Sciatic nerve (tissue), 2 donors: ENCODE data around the gene RASGEF1B. TPM values are rescaled to one million over a fixed set of nuclear protein-coding genes. Genes with fewer than 3 reads are reported as not detected.
"Not testable (repeated sequence)": the region's sequence is repeated elsewhere in the genome, so short reads cannot be mapped to it uniquely, and the experiment has no call there.

ENCODE experiments used
- ATAC-seq: fragments of 200-7000 bp; cut with Tn5 transposase; one replicate; pipeline ENCODE4 v1.9.1; 2020; ENCODE audit warnings: mild to moderate bottlenecking, moderate library complexity
- DNase-seq: peaks from one replicate; pipeline ENCODE4 v3.0.0-alpha.2; 2020; ENCODE audit warnings: low spot score
- intact Hi-C: fragments of 100-400 bp; cut with DNase I; formaldehyde crosslinking; loops from one replicate; pipeline ENCODE4 v1.14.2; 2022
- total RNA-seq: library from RNA; stranded (reverse); fragmentation: NEBNext Ultra II Directional; extraction: Animal tissue kit (Norgen Biotek cat#: 25700); gene quantifications from one replicate; pipeline ENCODE4 v1.2.1, GENCODE V29; 2021
- donor health status: DM: no; HTN: no; CAD: no.
- donor health status: DM: no; HTN: no; CAD: no.

The RASGEF1B gene
- total RNA-seq, 1 donor from 2014 or later: 27.0 TPM

GRCh38 chr4:81418572-81418971 is 53.1 kb downstream of the RASGEF1B start:
- no peak for ATAC-seq
- DNase-seq: no peak
- intact Hi-C loops: loop anchor here (10.0 kb wide), 1 partner anchor 1446 kb away; no protein-coding TSS in a partner anchor

DNA sequence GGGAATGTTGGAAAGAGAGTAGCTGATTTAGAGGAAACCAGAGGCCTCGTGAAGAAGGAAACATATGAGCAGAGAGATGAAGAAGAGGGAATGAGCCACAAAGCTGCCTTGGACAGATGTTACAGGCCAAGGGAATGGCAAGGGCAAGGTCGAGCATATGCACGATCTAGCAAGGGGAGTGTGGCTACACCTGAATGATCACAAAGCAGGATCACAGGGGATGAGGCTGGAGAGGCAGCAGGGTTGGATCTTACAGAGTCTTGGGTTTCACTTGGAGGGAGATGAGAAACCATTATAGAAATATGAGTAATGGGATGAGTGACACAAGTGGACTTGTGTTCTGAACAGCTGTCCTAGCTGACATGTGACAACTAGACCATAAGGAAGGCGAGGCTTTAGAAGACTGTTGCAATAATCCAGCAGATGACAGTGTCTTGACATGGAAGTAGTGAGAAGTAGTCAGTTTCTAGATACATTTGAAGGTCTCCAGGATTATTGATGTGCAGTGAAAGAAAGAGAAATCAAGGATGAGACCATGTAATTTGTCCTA is 58.7 kb downstream of the RASGEF1B start:
- intact Hi-C loops: loop anchor here (10.0 kb wide), 1 partner anchor 1452 kb away; no protein-coding TSS in a partner anchor
- DNase-seq (no peak), ATAC-seq (no peak)

DNA sequence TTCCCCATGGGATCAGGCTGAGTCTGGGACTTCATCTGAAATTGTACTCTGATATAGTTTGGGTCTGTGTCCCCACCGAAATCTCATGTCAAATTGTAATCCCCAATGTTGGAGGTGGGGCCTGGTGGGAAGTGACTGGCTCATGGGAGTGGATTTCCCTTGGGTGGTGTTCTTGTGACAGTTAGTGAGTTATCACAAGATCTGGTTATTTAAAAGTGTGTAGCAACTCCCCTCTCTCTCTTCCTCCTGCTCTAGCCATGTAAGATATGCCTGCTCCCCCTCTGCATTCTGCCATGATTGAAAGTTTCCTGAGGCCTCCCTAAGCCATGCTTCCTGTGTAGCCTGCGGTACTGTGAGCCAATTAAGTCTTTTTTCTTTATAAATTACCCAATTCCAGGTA is 61.0 kb downstream of the RASGEF1B start:
- DNase-seq (no peak), ATAC-seq (no peak)
- intact Hi-C loops: loop anchor here (10.0 kb wide), 1 partner anchor 1454 kb away; no protein-coding TSS in a partner anchor

DNA sequence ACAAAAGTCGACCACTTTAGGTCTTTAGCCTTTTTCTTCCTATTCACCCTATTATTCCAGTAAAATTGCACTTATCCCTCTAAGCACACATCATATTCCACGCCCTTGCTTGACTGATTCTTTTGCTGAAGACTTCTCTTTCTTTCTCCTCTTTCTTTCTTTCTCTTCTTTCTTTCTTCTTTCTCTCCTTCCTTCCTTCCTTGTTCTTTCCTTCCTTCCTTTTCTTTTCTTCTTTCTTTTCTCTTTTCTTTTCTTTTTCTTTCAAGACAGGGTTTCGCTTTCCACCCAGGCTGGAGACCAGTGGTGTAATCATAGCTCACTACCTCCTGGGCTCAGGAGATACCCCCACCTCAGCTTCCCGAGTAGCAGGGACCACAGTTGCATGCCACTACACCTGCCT is 61.9 kb downstream of the RASGEF1B start:
- intact Hi-C loops: loop anchor here (10.0 kb wide), 2 partner anchors 855 to 1455 kb away; no protein-coding TSS in a partner anchor
- no peak for ATAC-seq
- no peak for DNase-seq

DNA sequence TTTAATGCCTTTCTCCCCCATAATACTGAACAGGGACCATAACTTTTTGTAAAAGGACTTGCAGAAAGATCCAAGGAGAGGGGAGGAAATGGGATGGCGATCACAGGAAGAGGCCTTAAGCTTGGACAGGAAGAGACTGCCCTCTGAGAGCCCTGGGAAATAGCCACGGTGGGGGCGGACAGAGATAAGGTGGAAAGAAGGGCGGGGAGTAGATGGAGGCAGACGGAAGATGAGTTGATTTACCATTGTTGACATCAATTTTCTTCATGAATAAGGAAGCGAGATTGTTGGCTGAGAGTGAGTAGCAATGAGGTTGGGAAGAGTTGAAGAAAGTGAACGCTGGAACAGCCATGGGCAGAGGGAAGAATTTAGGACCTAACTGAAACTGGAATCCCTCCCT is 63.4 kb downstream of the RASGEF1B start:
- ATAC-seq (no peak), DNase-seq (no peak)
- intact Hi-C loops: loop anchor here (10.0 kb wide), 1 partner anchor 856 kb away; no protein-coding TSS in a partner anchor

DNA sequence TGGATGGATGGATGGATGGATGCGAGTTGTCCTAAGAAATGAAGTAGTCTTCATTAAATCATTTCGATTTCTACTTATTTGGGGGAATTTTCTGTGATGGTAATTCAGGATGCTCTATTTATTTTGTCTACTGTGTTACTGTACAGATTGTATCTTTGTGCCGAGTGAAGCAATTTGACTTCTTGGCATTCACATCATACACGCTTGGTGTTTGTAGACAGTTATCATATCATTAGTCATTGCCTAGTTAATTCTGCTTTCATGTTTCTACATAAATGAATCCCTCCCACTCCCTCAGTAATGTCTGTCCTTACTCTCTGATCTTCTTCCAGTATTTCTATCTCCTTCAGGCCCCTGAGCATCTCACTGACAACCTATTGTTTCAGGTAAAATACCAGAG is 64.0 kb downstream of the RASGEF1B start:
- no peak for DNase-seq
- ATAC-seq: no peak

GRCh38 chr4:81406481-81406880 is 65.2 kb downstream of the RASGEF1B start:
- not testable (repeated sequence) for DNase-seq
- peak; percentile 26 for ATAC-seq
- intact Hi-C loops: loop anchor here (10.0 kb wide), 1 partner anchor 858 kb away; no protein-coding TSS in a partner anchor

More for the DNA sequence above, 64.0 kb downstream of the RASGEF1B start:
- intact Hi-C loops: loop anchor here (10.0 kb wide), 1 partner anchor 857 kb away; no protein-coding TSS in a partner anchor

DNA sequence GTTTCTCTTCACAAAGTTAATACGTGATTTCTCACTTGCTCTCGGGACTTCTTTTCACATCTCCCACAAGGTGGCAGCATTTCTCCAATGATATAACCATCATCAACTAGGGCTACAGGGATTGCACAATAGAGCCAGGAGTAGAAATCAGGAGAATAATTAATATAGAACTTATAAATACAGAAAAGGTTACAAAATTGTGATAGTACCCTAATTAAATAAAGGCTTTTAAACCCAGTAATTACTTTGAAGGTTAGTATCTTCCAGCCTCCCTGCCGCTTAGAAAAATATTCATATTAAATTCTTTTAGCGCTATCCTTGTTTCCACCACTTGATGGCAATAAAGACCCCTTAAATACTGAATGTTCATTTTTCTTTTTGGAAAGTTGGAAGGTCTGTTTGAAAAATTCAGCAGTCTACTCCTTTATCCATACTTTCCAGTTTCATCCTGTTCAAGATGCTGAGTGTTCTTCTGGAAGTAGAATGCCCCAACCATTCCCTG is 65.8 kb downstream of the RASGEF1B start:
- intact Hi-C loops: loop anchor here (10.0 kb wide), 1 partner anchor 859 kb away; no protein-coding TSS in a partner anchor
- ATAC-seq: peak; percentile 92
- no peak for DNase-seq

DNA sequence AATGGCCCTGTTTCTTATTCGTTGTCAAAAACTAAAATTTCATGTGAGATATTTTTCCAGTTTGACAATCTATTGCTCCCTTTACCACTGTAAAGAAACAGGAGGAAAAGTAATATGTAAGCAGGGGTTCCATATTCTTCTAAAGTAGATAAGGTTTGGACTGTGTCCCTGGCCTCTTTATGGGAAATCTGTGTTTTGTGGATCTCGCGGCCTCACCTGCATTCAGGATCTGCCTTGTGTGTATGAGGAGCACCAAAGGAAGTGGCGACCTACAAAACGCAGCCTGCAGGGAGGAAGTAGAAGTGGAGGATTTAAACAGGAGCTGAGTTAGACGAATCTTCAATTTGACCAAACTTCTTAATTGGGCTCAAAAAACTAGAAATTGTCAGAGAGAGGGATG is 67.0 kb downstream of the RASGEF1B start:
- no peak for DNase-seq
- ATAC-seq: no peak
- intact Hi-C loops: loop anchor here (10.0 kb wide), 1 partner anchor 860 kb away; no protein-coding TSS in a partner anchor

DNA sequence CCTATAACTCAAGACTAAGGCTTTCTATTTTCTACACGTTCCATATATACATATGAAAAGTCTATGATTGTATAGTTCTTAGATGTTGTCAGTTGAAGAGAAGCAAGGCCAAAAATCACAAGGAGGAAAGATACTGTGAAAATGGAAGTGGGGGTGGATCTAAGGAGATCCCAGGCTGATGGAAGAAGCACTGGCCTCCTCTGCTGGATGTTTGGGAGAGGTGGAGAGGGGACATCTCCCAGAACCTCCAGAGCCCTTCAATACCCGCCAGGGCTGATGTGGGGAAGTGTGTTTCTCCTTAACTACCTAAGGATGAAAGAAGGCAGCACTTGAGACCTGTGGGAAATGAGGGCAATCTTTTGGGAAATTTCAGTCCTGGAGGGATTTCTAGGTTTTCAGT is 67.4 kb downstream of the RASGEF1B start:
- intact Hi-C loops: loop anchor here (10.0 kb wide), 1 partner anchor 861 kb away; no protein-coding TSS in a partner anchor
- ATAC-seq (no peak), DNase-seq (no peak)

DNA sequence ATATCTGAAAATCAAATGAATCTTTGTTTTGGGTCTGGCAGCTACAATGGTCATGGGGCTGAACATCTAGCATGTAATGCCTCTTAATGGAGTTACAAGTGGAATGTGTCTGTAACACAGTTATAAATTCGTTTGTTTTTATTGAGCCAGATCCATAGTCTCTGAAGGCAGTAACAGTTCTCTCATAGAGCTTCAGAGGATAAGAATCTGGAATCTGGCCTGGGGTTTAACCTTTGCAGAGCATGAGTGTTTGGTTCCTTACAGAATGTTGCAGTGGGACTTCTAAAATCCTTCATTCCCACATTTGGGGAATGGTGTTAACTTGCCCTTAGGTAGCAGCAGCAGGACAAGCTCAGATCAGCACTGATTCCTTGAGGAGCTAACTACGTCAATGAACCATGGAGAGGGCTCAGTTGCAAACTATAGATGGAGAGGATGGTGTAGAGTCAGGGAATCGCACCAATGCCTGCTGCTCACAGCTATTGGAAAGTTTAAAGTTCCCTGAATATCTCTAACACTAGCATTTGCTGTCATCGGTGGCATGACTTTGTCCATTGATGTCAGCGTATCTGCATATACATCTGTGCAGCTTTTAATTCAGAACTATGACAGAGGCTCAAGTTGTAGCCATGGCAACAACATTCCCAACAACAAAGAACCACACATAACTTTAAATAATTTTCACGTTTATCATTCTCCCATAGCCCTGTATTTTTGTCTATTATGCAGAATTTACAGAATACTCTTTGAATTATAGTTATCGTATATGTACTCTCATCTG is 72.2 kb downstream of the RASGEF1B start:
- DNase-seq (no peak), ATAC-seq (no peak)
- intact Hi-C loops: loop anchor here (10.0 kb wide), 1 partner anchor 865 kb away; no protein-coding TSS in a partner anchor

GRCh38 chr4:81398379-81398778 is 73.3 kb downstream of the RASGEF1B start:
- intact Hi-C loops: no loop called here
- DNase-seq (no peak), ATAC-seq (no peak)

DNA sequence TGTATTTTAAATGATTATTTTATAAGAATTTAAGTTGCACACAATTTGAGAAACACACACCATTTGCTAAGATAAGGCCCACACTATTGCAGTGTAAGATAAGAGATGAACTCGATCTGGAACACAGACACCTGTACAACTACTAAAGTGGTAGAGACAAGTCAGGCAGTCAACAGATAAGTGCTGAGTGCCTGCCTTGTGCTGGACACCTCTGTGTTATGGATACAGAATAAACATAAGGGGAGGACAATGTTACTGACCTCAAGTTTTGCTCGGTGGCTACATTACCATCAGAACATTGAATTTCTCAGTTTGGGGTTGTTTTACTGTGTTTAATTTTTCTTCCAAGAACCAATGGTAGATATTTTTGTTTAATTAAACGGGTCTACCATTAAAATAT is 74.1 kb downstream of the RASGEF1B start:
- DNase-seq: no peak
- intact Hi-C loops: no loop called here
- ATAC-seq: no peak

GRCh38 chr4:81395239-81395638 is 76.5 kb downstream of the RASGEF1B start:
- DNase-seq (no peak), ATAC-seq (no peak)
- intact Hi-C loops: no loop called here

DNA sequence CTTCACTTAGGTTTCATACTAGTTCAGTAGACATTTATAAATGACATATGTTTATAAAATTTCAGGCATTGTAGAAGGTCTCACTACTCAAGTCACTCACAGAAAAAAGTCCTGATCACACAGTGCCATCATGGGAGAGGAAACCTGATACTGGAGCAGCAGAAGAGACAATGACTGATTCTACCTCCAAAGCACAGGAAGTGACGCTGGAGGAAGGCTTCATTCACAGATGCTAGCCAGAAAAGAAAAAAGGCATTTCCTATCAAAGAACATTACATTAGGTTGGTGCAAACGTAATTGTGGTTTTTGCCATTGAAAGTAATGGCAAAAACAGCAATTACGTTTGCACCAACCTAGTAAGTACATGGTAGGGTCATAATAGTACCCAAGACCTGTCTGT is 79.5 kb downstream of the RASGEF1B start:
- intact Hi-C loops: no loop called here
- DNase-seq (no peak), ATAC-seq (no peak)

DNA sequence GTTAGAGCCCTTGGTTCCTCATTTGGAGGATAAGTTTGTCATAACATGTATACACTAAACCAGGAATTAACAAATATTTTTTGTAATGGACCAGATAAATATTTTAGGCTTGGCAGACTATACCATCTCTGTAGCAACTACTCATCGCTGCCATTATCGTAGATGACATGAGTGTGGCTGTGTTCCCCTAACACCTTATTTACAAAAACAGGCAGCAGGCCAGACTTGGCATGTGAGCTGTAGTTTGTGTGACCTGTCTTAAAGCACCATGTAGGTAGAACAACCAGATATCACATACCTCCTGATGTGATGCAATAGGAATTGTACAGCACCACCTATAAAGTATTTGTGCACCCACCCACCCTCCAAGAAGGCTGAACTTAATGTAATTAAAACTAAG is 82.0 kb downstream of the RASGEF1B start:
- no peak for ATAC-seq
- intact Hi-C loops: no loop called here

DNA sequence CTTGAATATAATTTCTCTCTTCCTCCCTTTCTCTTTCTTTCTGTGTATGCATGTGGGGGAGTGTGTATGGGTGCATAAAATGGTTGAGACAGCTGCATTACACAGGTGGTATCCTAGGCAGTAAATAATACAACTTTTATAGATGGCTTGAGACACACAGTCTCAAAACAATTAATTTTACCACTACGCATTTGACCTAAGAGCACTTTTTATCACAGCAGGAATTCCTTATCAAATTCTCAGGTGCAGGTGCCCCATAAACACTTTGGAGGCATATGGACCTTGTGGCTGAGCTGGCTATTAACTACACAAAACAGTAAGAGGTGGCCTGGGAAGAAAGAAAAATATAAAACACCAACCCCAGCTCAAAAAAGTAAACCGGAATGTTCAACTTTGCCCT is 91.3 kb downstream of the RASGEF1B start:
- intact Hi-C loops: no loop called here
- no peak for DNase-seq
- no peak for ATAC-seq

More for the DNA sequence above, 82.0 kb downstream of the RASGEF1B start:
- no peak for DNase-seq

DNA sequence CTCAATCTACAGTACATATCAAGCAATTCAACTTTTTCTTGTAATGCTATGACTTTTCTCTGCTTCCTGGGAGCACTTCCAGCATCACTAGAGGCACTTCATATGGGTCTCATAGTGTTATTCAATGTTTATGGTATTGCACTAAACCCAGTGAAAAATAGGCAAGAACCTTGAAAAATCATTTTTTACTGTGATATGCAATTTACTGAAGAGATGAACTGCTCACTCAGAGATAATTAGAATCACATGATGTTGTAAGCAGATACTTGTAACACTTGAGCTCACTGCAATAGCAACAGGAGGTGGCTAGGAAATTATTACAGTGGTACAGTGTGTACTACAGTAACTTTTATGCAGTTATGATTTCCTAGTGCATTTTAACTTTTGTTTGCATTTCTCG is 93.3 kb downstream of the RASGEF1B start:
- DNase-seq (no peak), ATAC-seq (no peak)
- intact Hi-C loops: no loop called here

- no peak for DNase-seq
- intact Hi-C loops: no loop called here
- ATAC-seq: no peak
Measured at GRCh38 chr4:81377191-81377590, 94.5 kb downstream of the RASGEF1B start.

- ATAC-seq (no peak), DNase-seq (no peak)
- intact Hi-C loops: no loop called here
Measured at GRCh38 chr4:81376720-81377119, 95.0 kb downstream of the RASGEF1B start.
